Gastroesophageal sphincter (tissue), 4 donors: ENCODE data around the gene CDH15. TPM values are rescaled to one million over a fixed set of nuclear protein-coding genes. Genes with fewer than 3 reads are reported as not detected.

Source experiments
- ATAC-seq: fragments of 150-250 bp; one replicate; pipeline ENCODE4 v1.9.1; 2016; ENCODE audit warnings: mild to moderate bottlenecking, moderate library complexity
- H3K27ac ChIP-seq, 4 donors: fragments of 200-600 bp; sonication (generic) in 3 of 4; 1 replicate in 3 of 4; 2 replicates in 1 of 4; pipeline ENCODE4 v1.5.1; 2016 to 2019
- H3K27me3 ChIP-seq: fragments of 200-600 bp; sonication (generic); one replicate; pipeline ENCODE4 v1.5.1; 2019
- H3K36me3 ChIP-seq, 2 donors: fragments of 200-600 bp; sonication (generic); one replicate each; pipeline ENCODE4 v1.5.1; 2019; ENCODE audit warnings: control low read depth in 1 of 2
- H3K4me1 ChIP-seq, 3 donors: fragments of 200-600 bp; sonication (generic); 1 replicate in 2 of 3; 2 replicates in 1 of 3; pipeline ENCODE4 v1.5.1; 2016 to 2019; ENCODE audit warnings: control low read depth in 2 of 3
- H3K4me3 ChIP-seq, 2 donors: fragments of 200-600 bp; sonication (generic); one replicate each; pipeline ENCODE4 v1.5.1; 2019; ENCODE audit warnings: mild to moderate bottlenecking in 1 of 2, moderate library complexity in 1 of 2
- H3K9me3 ChIP-seq, 3 donors: fragments of 200-600 bp; sonication (generic); one replicate each; pipeline ENCODE4 v1.5.1; 2017 to 2019; ENCODE audit warnings: control low read depth in 2 of 3
- EP300 ChIP-seq: sonication (generic); formaldehyde crosslinking; IDR thresholded peaks from one replicate; pipeline ENCODE4 v1.6.1; 2017; ENCODE audit warnings: antibody characterized with exemption, mild to moderate bottlenecking
- POLR2A ChIP-seq, 2 donors: fragments of 450-650 bp; IDR thresholded peaks; one replicate each; pipeline ENCODE4 v1.6.1; 2017; ENCODE audit warnings: antibody characterized with exemption in 2 of 2, mild to moderate bottlenecking in 2 of 2, moderate library complexity in 1 of 2
- POLR2AphosphoS5 ChIP-seq: sonication (generic); formaldehyde crosslinking; IDR thresholded peaks from one replicate; pipeline ENCODE4 v1.6.1; 2017; ENCODE audit warnings: antibody characterized with exemption
- WGBS, 2 donors: methylation state at CpG; one replicate each; pipeline ENCODE4 v1.1.5; 2018; ENCODE audit warnings: low coverage in 1 of 2; 5-methylcytosine and 5-hydroxymethylcytosine counted together
- total RNA-seq, 4 donors: library from RNA; depleted of rRNA; stranded (reverse); fragments of >200 nt; gene quantifications; one replicate each; pipeline ENCODE4 v1.1.0, GENCODE V29; 2016
- TF ChIP-seq, protein P1 (sequence below), 4 experiments: fragments of 200-600 bp in 2 of 4; fragments of 450-650 bp in 2 of 4; sonication (generic) in 1 of 4; IDR thresholded peaks; one replicate each; pipeline ENCODE4 v1.5.1; 2017 to 2019; ENCODE audit warnings: antibody characterized with exemption in 4 of 4, mild to moderate bottlenecking in 2 of 4, moderate library complexity in 2 of 4

The CDH15 gene
- total RNA-seq, 4 donors from 2014 or later: 0.15 to 1.1 (median 0.27) TPM; not detected in 1

DNA sequence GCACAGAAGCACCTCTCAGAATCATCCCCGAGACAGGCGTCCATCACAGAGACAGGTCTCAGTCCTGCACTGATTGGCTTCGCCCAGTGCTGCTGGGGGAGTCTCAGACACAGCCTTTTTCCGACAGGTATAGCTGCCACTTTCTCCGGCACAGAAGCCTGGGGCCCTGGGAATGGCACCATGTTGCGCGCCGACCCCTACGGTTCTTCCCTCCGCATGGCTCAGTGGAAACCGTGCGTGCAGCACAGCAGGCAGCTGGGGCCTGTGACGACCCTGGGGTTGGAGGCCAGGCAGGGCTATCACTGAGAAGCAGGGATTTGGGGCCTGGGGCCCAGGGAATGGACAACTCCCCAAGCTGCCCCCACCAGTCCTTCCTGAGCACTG, 29.7 kb upstream of the CDH15 start:
- peaks cover 0 to 97% of the 10 kb centered on the region in 2 donors for H3K36me3 ChIP-seq
- 100% methylated on average over 2 of the region's 13 CpGs; no CpG with 5 or more reads in 1 of the 2 donors for whole genome bisulfite sequencing, 2 donors
- ATAC-seq: no peak

GRCh38 chr16:89142474-89143195, 28.9 kb upstream of the CDH15 start:
- H3K4me3 ChIP-seq: no peak overlapping the region
- no peaks in the 10 kb centered on the region for H3K27me3 ChIP-seq
- no peaks in the 10 kb centered on the region for H3K4me1 ChIP-seq
- no peak overlapping the region for H3K27ac ChIP-seq
- 96 to 100% methylated on average over 6 to 9 of the region's 13 CpGs for WGBS, 2 donors
- no peak for TF ChIP-seq EP300
- no peak for TF ChIP-seq POLR2A (IDR thresholded peaks at IDR 0.05)
- TF ChIP-seq, protein P1, sequence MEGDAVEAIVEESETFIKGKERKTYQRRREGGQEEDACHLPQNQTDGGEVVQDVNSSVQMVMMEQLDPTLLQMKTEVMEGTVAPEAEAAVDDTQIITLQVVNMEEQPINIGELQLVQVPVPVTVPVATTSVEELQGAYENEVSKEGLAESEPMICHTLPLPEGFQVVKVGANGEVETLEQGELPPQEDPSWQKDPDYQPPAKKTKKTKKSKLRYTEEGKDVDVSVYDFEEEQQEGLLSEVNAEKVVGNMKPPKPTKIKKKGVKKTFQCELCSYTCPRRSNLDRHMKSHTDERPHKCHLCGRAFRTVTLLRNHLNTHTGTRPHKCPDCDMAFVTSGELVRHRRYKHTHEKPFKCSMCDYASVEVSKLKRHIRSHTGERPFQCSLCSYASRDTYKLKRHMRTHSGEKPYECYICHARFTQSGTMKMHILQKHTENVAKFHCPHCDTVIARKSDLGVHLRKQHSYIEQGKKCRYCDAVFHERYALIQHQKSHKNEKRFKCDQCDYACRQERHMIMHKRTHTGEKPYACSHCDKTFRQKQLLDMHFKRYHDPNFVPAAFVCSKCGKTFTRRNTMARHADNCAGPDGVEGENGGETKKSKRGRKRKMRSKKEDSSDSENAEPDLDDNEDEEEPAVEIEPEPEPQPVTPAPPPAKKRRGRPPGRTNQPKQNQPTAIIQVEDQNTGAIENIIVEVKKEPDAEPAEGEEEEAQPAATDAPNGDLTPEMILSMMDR (IDR thresholded peaks at IDR 0.05): no peak
- TF ChIP-seq POLR2AphosphoS5: no peak
- peaks cover 0 to 94% of the 10 kb centered on the region in 2 donors for H3K36me3 ChIP-seq
- ATAC-seq: no peak
- no peaks in the 10 kb centered on the region for H3K9me3 ChIP-seq

More for the DNA sequence above, 29.7 kb upstream of the CDH15 start:
- TF ChIP-seq EP300 (no peak), POLR2AphosphoS5 (no peak), POLR2A (IDR thresholded peaks at IDR 0.05) (no peak)
- TF ChIP-seq, protein P1 (IDR thresholded peaks at IDR 0.05): no peak
- Histone ChIP-seq H3K27me3 (no peaks in the 10 kb centered on the region), H3K9me3 (no peaks in the 10 kb centered on the region), H3K4me3 (no peak overlapping the region), H3K27ac (no peak overlapping the region), H3K4me1 (no peaks in the 10 kb centered on the region)

DNA sequence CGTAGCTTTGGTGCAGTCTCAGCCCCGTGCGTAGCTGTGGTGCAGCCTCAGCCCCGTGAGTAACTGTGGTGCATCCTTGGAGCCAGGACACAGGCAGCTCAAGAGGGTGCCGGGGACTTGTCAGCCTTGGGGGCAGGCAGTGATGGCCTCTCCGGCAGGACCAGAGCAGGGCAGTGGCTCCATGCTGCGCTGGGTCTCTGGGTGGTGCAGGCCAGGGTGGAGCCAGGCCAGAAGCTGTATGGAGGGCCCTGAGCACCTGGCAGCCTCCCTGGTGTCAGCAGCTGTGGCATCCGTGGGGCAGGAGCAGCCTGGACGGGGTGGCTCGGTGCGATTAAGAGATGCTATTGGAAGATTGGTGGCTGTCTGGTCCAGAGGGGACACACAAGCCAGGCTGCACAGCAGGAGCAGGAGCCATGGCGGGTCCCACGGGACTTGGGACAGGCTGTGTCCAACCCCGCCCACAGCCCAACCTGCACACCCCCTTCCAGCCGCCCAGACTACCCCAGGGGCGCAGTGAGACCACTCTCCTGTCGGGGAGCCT, 28.3 kb upstream of the CDH15 start:
- H3K36me3 ChIP-seq: peaks cover 0 to 94% of the 10 kb centered on the region in 2 donors
- ATAC-seq: no peak
- no peaks in the 10 kb centered on the region for H3K27me3 ChIP-seq
- no peak overlapping the region for H3K4me3 ChIP-seq
- H3K27ac ChIP-seq: no peak overlapping the region
- WGBS, 2 donors: no CpG with 5 or more reads among the region's 17 CpGs
- H3K4me1 ChIP-seq: no peaks in the 10 kb centered on the region
- no peaks in the 10 kb centered on the region for H3K9me3 ChIP-seq
- TF ChIP-seq POLR2AphosphoS5: no peak

- Histone ChIP-seq H3K4me1 (no peaks in the 10 kb centered on the region), H3K27ac (no peak overlapping the region), H3K27me3 (no peaks in the 10 kb centered on the region), H3K36me3 (peaks cover 0 to 94% of the 10 kb centered on the region in 2 donors), H3K9me3 (no peaks in the 10 kb centered on the region), H3K4me3 (no peak overlapping the region)
- WGBS, 2 donors: 67 to 89% methylated on average over 3 to 10 of the region's 22 CpGs
- TF ChIP-seq, protein P1 (IDR thresholded peaks at IDR 0.05): no peak
- TF ChIP-seq POLR2AphosphoS5 (no peak), EP300 (no peak), POLR2A (IDR thresholded peaks at IDR 0.05) (no peak)
- no peak for ATAC-seq
These were observed 27.5 kb upstream of the CDH15 start for GRCh38 chr16:89143911-89144675.

DNA sequence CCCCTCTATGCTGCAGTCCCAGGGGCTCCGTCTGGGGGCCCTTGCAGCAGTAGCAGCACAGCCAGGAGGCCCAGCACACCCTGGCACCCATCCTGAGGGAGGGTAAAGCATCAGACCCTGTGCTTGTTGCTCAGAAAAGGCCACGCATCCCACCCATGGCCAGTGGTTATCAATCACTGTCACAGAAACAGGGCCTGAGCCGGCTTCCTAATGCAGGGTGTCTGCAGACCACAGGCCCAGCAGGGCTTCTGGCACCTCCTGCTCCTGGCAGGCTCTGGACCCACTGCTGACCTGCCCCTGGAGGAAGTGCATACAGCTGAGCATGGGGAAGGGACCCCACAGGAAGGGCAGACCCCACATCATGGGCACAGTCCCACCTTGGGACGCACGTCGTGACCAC, 26.9 kb upstream of the CDH15 start:
- WGBS, 2 donors: 83% methylated on average over 2 of the region's 6 CpGs; no CpG with 5 or more reads in 1 of the 2 donors
- TF ChIP-seq EP300 (no peak), POLR2AphosphoS5 (no peak), POLR2A (IDR thresholded peaks at IDR 0.05) (no peak)
- TF ChIP-seq, protein P1 (IDR thresholded peaks at IDR 0.05): no peak
- Histone ChIP-seq H3K36me3 (peaks cover 0 to 96% of the 10 kb centered on the region in 2 donors), H3K27me3 (no peaks in the 10 kb centered on the region), H3K27ac (no peak overlapping the region), H3K4me3 (no peak overlapping the region), H3K4me1 (no peaks in the 10 kb centered on the region), H3K9me3 (no peaks in the 10 kb centered on the region)
- no peak for ATAC-seq
